ENCODE results near the gene TGFBI. TPM values are rescaled to one million over a fixed set of nuclear protein-coding genes. Genes with fewer than 3 reads are reported as not detected.

Gene TGFBI
- total RNA-seq, 1 experiment from 2014 or later: 115 TPM

- H3K4me1 ChIP-seq (ENCODE audit: insufficient read depth, low read length, poor library complexity, severe bottlenecking): peaks cover 4% of the 10 kb centered on the region
- ChIA-PET POLR2A (ENCODE audit: low non-redundant PET) (no interaction called here), CTCF (no interaction called here)
- H3K27me3 ChIP-seq (replicated peaks; ENCODE audit: insufficient read depth, low read depth, low read length, poor library complexity): no peaks in the 10 kb centered on the region
- no TSS peak for BruUV-seq (replicated peaks)
- H3K27ac ChIP-seq (ENCODE audit: low read depth, low read length, poor library complexity, severe bottlenecking): no peak overlapping the region
- no peaks in the 10 kb centered on the region for H3K36me3 ChIP-seq (ENCODE audit: insufficient read depth, low read length, poor library complexity, severe bottlenecking)
- no peak overlapping the region for H3K4me3 ChIP-seq (ENCODE audit: low read depth, low read length, poor library complexity, severe bottlenecking)
- no peak for TF ChIP-seq CTCF (conservative IDR thresholded peaks at IDR 0.05; ENCODE audit: low read depth, low read length)
- no peak for TF ChIP-seq EZH2 (IDR thresholded peaks at IDR 0.05; ENCODE audit: borderline replicate concordance, low read depth, low read length, poor library complexity, severe bottlenecking)
- intact Hi-C loops (cut with micrococcal nuclease; ENCODE audit: unreplicated experiment): no loop called here
- no peak for DNase-seq (ENCODE audit: low spot score)
- H3K9me3 ChIP-seq (ENCODE audit: low read depth, low read length, poor library complexity, severe bottlenecking): no peaks in the 10 kb centered on the region
Measured at GRCh38 chr5:135980620-135981019, 48.2 kb upstream of the TGFBI start.

GRCh38 chr5:135985951-135986350 is 42.8 kb upstream of the TGFBI start:
- no peaks in the 10 kb centered on the region for H3K9me3 ChIP-seq (ENCODE audit: low read depth, low read length, poor library complexity, severe bottlenecking)
- intact Hi-C loops (cut with micrococcal nuclease; ENCODE audit: unreplicated experiment): no loop called here
- DNase-seq (ENCODE audit: low spot score): no peak
- TF ChIP-seq CTCF (conservative IDR thresholded peaks at IDR 0.05; ENCODE audit: low read depth, low read length) (no peak), EZH2 (IDR thresholded peaks at IDR 0.05; ENCODE audit: borderline replicate concordance, low read depth, low read length, poor library complexity, severe bottlenecking) (no peak)
- ChIA-PET CTCF (no interaction called here), POLR2A (ENCODE audit: low non-redundant PET) (no interaction called here)
- H3K4me3 ChIP-seq (ENCODE audit: low read depth, low read length, poor library complexity, severe bottlenecking): no peak overlapping the region
- no peaks in the 10 kb centered on the region for H3K27me3 ChIP-seq (replicated peaks; ENCODE audit: insufficient read depth, low read depth, low read length, poor library complexity)
- no peaks in the 10 kb centered on the region for H3K36me3 ChIP-seq (ENCODE audit: insufficient read depth, low read length, poor library complexity, severe bottlenecking)
- no peaks in the 10 kb centered on the region for H3K4me1 ChIP-seq (ENCODE audit: insufficient read depth, low read length, poor library complexity, severe bottlenecking)
- no peak overlapping the region for H3K27ac ChIP-seq (ENCODE audit: low read depth, low read length, poor library complexity, severe bottlenecking)
- no TSS peak for BruUV-seq (replicated peaks)

GRCh38 chr5:135986401-135986800 is 42.4 kb upstream of the TGFBI start:
- ChIA-PET CTCF (interaction anchor here (1.3 kb wide), 1 partner anchor 9 kb away, joined by 3 read pairs; no protein-coding TSS in a partner anchor), POLR2A (ENCODE audit: low non-redundant PET) (interaction anchor here (0.7 kb wide), 1 partner anchor 146 kb away, joined by 4 read pairs; the partner anchor contains the start of gene SMAD5)
- Histone ChIP-seq H3K36me3 (ENCODE audit: insufficient read depth, low read length, poor library complexity, severe bottlenecking) (no peaks in the 10 kb centered on the region), H3K4me3 (ENCODE audit: low read depth, low read length, poor library complexity, severe bottlenecking) (no peak overlapping the region), H3K27me3 (replicated peaks; ENCODE audit: insufficient read depth, low read depth, low read length, poor library complexity) (no peaks in the 10 kb centered on the region), H3K4me1 (ENCODE audit: insufficient read depth, low read length, poor library complexity, severe bottlenecking) (no peaks in the 10 kb centered on the region), H3K27ac (ENCODE audit: low read depth, low read length, poor library complexity, severe bottlenecking) (no peak overlapping the region), H3K9me3 (ENCODE audit: low read depth, low read length, poor library complexity, severe bottlenecking) (no peaks in the 10 kb centered on the region)
- BruUV-seq (replicated peaks): no TSS peak
- intact Hi-C loops (cut with micrococcal nuclease; ENCODE audit: unreplicated experiment): no loop called here
- TF ChIP-seq CTCF (conservative IDR thresholded peaks at IDR 0.05; ENCODE audit: low read depth, low read length): no peak
- TF ChIP-seq EZH2 (IDR thresholded peaks at IDR 0.05; ENCODE audit: borderline replicate concordance, low read depth, low read length, poor library complexity, severe bottlenecking): no peak
- DNase-seq (ENCODE audit: low spot score): no peak
